ENCODE results near the gene NKAIN2.
"Not testable (repeated sequence)": the region's sequence is repeated elsewhere in the genome, so short reads cannot be mapped to it uniquely, and the experiment has no call there.

The NKAIN2 gene

DNA sequence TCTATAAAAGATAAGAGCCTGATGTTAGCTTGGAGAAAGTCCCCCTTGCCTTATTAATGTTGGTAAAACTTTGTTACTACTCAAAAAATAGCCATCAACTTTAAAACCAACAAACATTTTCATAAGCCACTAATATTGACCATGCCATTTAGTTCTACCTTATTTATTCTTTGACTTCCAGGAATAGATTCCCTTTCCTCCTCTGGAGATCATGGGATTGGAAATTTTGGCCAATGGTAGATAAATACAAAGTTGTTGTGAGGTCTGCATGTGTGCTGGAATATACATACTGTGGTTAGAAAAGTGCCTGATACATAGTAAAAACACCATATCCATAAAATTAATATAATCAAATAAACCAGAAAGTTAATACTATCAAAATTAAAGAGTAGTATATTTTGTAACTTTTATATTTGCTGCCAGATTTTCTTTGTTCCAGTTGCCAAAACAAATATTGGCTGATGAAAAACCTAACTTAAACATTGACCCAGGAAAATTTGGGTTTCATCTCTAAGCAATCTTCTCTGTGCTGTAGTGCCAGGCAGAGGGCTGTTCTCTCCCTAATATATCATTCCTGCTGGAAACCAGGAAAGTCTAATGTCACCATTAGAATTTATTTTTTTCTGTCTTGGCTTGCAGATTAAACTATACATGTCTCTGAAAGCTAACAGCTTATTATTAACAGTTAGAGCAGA is 169.1 kb downstream of the NKAIN2 start:
- DNase-seq = no peak

DNA sequence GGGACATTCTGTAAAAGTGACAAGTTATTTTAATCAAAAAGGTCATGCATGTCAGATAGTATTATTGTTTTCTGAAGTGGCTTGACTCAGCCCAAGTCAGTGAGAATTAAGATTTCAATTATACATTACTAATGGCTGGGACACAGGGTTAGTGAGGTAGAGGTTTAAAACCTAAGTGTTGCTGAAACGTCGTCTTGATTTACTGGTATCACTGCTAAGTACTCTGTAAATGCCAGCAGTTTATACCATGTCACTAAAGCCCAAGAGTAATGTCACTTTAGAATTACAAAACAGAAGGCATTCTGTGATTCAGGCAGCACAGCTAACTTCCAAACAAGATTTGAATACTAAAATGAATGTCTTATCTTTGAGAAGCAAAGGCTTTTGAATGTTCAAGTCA is 176.6 kb downstream of the NKAIN2 start:
- no peak for DNase-seq

DNA sequence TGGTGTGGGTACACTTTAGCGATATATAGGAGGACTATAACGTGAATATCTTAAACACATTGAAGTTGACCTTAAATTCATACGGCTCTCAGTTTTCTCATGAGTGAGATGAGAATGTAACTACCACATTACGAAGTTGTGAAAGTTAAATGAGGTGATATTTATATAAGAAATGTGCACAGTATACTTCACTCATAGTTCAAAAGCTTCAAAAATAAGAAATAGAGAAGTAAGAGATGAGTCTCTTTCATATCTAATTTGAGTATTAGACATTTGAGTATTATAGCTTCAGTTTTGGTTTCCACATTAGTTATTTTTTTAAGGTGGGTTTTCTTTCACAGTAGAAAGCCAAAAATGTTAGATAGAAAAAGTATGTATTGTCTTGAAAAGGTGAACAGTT is 183.3 kb downstream of the NKAIN2 start:
- DNase-seq = no peak

GRCh38 chr6:123989918-123990317 is 186.3 kb downstream of the NKAIN2 start:
- not testable (repeated sequence) for DNase-seq

DNA sequence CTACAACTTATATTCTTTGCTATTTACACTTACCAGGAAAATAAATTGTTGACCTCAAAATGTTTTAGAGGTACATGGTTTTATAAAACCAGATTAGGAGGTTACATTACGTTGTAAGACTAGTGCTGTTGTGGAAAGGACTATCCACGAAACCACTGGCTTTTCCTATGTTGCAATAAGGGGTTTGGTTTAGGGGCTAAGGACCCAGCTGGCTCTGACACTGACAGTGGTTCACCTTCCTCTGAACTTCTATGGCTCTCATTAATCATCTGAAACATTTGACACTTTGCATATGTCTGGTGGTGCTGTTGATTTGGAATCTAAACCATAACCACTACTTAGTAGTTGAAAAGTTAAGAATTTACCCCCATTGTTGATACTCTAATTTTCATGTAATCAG is 186.7 kb downstream of the NKAIN2 start:
- DNase-seq = no peak

GRCh38 chr6:123994168-123994567 is 190.5 kb downstream of the NKAIN2 start:
- DNase-seq = no peak

DNA sequence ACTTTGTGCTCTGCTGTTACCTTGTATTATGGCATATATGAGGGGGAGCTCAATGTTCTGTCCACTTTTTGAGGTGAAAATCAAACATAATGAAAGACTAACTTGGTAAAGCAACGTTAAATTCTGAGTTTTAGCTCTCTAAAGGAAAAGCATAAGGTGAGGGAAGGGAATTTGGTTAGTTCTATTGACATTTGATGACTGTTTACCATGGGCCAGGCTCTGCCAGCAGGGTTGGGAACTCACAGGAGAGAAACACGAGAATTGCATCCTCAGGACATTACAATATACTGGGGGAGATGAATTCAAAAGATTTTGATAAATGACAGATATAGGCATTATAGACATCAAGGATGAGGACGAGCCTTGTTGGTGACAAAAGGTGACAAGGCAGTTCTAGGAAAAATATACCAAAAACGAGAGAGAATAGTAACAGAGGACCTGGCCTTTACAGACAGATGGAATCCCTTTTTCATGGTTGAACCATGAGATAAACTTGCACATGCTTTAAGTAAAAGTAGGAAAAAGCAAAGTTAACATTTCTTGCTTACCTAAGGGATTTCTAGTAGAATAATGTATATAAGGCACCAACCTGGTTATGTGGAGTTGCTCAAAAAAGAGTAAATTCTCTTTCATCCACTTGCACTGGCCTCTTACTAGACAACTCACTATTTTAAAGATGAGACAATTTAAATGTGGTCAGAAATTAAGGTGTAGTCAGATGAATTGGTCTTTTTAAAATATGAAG is 191.4 kb downstream of the NKAIN2 start:
- no peak for DNase-seq

DNA sequence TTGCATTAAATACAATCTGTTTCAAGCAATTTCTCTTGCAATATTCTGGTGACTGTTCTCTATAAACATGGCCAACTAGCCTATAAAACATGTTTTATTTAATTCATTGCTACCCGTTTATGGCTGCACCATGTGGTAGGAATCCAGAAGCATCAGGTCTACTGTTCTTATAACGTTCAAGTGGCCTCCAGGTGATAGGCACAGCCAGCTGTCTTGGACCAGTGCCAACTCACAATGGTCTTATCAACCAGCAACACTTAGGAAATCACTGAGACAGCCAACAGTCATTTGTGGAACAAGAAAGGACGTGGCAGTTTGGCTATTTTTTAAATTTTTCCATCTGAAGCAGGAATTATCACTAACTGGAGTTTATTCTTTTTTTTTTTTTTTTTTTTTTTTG is 193.6 kb downstream of the NKAIN2 start:
- DNase-seq = no peak

- DNase-seq = no peak
These were observed 198.9 kb downstream of the NKAIN2 start for GRCh38 chr6:124002377-124003081.

DNA sequence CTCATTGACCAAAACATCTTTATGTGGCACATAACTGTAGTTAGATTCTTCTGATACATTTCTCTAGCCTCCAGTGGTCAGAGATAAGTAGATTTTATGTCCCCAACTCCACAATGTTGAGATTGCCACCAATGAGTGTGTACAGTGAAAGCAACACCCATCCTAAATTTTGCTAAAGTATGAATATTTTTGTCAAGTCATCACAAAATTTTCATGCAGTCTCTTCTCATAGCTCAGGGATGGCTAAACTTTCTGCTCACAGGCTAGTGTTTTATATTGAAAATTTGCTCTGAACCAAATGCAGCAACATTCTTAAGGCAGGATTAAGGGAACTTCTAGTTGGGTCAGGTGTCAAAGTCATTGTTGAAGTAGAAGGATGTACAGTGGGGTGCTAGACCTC is 203.6 kb downstream of the NKAIN2 start:
- no peak for DNase-seq

GRCh38 chr6:124008000-124008987 is 204.6 kb downstream of the NKAIN2 start:
- DNase-seq = no peak

- no peak for DNase-seq
These were observed 205.5 kb downstream of the NKAIN2 start for GRCh38 chr6:124008988-124009765.

DNA sequence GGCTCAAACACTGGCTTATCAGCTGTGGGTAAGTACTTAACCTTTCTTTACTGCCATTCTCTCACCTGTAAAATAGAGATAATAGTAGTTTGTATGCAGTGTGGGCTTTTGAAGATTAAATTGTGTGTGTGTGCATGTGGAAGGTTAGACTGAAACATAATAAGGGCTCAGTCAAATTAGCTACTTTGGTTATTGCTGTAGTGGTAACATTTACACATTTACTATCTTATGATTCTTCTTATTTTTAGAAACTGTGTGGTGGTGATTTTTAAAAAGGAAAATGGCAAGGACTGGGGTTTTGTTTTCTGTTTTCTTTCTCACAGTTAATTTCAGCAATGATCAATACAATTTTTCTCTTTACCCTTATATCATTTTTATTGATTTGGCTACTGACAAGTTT is 206.9 kb downstream of the NKAIN2 start:
- no peak for DNase-seq

GRCh38 chr6:124011180-124011579 is 207.5 kb downstream of the NKAIN2 start:
- no peak for DNase-seq

DNA sequence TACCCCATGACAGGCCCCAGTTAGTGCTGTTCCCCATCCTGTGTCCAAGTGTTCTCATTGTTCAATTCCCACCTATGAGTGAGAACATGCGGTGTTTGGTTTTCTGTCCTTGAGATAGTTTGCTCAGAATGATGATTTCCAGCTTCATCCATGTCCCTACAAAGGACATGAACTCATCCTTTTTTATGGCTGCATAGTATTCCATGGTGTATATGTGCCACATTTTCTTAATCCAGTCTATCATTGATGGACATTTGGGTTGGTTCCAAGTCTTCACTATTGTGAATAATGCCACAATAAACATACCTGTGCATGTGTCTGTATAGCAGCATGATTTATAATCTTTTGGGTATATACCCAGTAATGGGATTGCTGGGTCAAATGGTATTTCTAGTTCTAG is 218.4 kb downstream of the NKAIN2 start:
- not testable (repeated sequence) for DNase-seq

- no peak for DNase-seq
These were observed 219.0 kb downstream of the NKAIN2 start for GRCh38 chr6:124022641-124023040.

DNA sequence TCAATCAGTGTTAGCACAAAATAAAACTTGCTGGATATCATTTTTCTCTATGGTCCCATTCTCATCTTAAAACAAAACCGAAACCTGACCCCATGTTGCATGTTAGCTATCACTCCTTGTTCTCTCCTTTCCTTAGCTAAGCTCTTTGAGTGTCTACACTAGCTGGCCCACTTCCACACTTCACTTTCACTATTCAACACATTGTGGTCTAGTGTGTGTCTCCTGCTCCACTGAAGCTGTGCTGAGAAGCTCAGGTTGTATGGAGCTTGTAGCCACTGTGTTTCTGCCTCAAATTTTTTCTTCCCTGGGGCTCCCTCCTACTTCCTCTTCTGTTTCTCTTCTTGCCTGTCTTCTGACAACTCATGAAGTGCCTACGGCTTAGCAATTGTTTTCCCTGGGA is 223.0 kb downstream of the NKAIN2 start:
- no peak for DNase-seq

DNA sequence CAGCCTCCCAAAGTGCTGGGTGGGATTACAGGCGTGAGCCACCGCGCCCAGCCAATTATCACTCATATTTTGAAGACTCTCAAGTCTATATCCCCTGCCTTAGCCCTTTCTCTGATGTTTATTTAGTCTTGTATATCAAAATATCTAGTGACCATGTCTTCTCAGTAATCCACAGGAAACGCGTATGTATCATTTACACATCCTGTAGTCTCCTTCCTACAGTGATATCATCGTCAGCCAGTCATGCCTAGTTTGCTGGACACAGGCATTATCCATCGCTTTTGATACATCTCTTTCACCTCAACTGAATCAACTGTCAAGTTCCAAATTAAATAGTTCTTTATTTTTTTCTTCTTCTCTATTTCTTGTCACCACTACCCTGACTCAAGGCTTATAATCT is 223.7 kb downstream of the NKAIN2 start:
- no peak for DNase-seq

GRCh38 chr6:124028117-124028516 is 224.5 kb downstream of the NKAIN2 start:
- no peak for DNase-seq

DNA sequence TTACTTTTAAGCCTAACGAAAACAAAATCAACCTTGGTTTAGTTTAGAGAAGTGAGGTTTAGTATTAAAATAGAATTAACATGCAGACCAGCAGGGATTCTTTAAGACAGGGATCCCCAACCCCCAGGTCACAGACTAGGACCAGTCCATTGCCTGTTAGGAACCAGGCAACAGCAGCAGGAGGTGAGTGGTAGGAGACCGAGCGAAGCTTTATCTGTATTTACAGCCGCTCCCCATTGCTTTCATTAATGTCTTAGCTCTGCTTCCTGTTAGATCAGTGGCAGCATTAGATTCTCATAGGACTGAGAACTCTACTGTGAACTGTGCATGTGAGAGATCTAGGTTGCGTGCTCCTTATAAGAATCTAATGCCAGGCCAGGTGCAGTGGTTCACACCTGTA is 225.9 kb downstream of the NKAIN2 start:
- no peak for DNase-seq

- no peak for DNase-seq
These were observed 229.8 kb downstream of the NKAIN2 start for GRCh38 chr6:124033501-124033900.

- no peak for DNase-seq
These were observed 232.7 kb downstream of the NKAIN2 start for GRCh38 chr6:124036384-124036783.

All from NCI-H2227 treated with DMSO at 0.1 percent for 48 hours (cell line).